ENCODE data around the gene CDC14B. TPM values are rescaled to one million over a fixed set of nuclear protein-coding genes. Genes with fewer than 3 reads are reported as not detected.

The CDC14B gene
- total and polyA plus RNA-seq, 2 of the 4 experiments (the other 2 are of a cell fraction): 9.7 to 26.3 TPM

DNA sequence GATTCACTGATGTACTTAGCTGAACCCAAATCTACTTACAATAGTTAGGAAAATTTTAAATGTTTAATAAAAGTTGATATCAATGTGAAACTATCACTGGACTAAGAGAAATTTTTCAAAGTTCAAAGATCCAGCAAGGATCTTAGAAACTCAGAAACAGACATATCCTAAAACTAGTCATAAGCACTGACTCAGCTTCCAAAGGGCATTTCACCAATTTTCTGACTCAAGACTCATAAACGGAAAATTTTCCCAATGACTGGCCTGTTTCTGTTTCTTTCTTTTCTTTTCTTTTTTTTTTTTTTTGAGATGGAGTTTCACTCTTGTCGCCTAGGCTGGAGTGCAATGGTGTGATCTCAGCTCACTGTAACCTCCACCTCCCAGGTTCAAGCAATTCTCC is 66.6 kb downstream of the CDC14B start:
- POLR2A ChIA-PET (ENCODE audit: unreplicated experiment): interaction anchor here (0.6 kb wide), 1 partner anchor 17 kb away, joined by 3 read pairs; no protein-coding TSS in a partner anchor
- WGBS, 2 experiments (ENCODE audit: extremely low coverage in 2 of 2, insufficient read length in 1 of 2): no CpG with 5 or more reads among the region's 2 CpGs
- Histone ChIP-seq H2BK20ac (ENCODE audit: low read depth, low read length) (no peak overlapping the region), H3K27ac (ENCODE audit: insufficient read depth, low read length) (no peak overlapping the region), H3K14ac (replicated peaks; ENCODE audit: low read depth, low read length) (peak overlapping the region; percentile 83; the same call in 1 of the 2 replicates), H3K4me1 (ENCODE audit: control insufficient read depth, insufficient read depth, low read length) (peaks cover 18% of the 10 kb centered on the region), H3K9me3 (ENCODE audit: control insufficient read depth, insufficient read depth, low read length) (no peaks in the 10 kb centered on the region), H2BK15ac (ENCODE audit: low read depth, low read length) (no peak overlapping the region), H3K79me1 (ENCODE audit: low read depth in 1 of 2, low read length in 2 of 2) (peaks cover 12 to 23% of the 10 kb centered on the region in 2 experiments), H3K18ac (ENCODE audit: low read depth, low read length) (no peak overlapping the region; the same call in 1 of the 2 replicates), H2AK9ac (replicated peaks; ENCODE audit: low read depth, low read length, poor library complexity) (no peak overlapping the region), H3K36me3 (ENCODE audit: control insufficient read depth, insufficient read depth, low read length) (peaks cover 5% of the 10 kb centered on the region), H3K4ac (ENCODE audit: low read depth, low read length) (no peak overlapping the region; the same call in 1 of the 2 replicates), H4K8ac (ENCODE audit: low read depth in 2 of 2, low read length in 2 of 2) (peak overlapping the region in 1 of 2 experiments; percentile 74; a peak in 1 of 4 replicates), H2AK5ac (ENCODE audit: low read depth, low read length) (0 out of 2 replicates have a peak overlapping the region, but pooled peaks have one; percentile 56), H3K4me2 (ENCODE audit: low read depth, low read length) (peak overlapping the region; percentile 68; the same call in 1 of the 2 replicates), H4K20me1 (ENCODE audit: insufficient read depth, low read length) (no peaks in the 10 kb centered on the region), H3K9me1 (ENCODE audit: insufficient read depth, low read length) (peaks cover 15% of the 10 kb centered on the region), H3K27me3 (ENCODE audit: control insufficient read depth, insufficient read depth, low read length) (no peaks in the 10 kb centered on the region), H4K5ac (ENCODE audit: low read depth, low read length) (no peak overlapping the region), H3K4me3 (ENCODE audit: insufficient read depth, low read depth, low read length) (no peak overlapping the region), H4K91ac (ENCODE audit: insufficient read depth, low read depth, low read length) (no peak overlapping the region), H2AFZ (replicated peaks; ENCODE audit: low read length, poor library complexity) (no peak overlapping the region), H3K9ac (ENCODE audit: low read depth, low read length) (no peak overlapping the region), H3K23ac (ENCODE audit: low read depth, low read length) (no peak overlapping the region; the same call in 1 of the 2 replicates), H3K56ac (ENCODE audit: extremely low read depth, insufficient read depth, low read length) (no peak overlapping the region; the same call in 1 of the 2 replicates), H2BK5ac (ENCODE audit: low read depth, low read length, poor library complexity, severe bottlenecking) (peak overlapping the region; percentile 92), H2BK120ac (ENCODE audit: low read depth, low read length) (peak overlapping the region; percentile 49; the same call in 1 of the 2 replicates)
- no TSS peak for BruUV-seq (replicated peaks)
- in situ Hi-C loops (cut with MboI; ENCODE audit: low sequenced_read_pairs) (no loop called here), intact Hi-C loops (cut with micrococcal nuclease) (no loop called here), dilution Hi-C loops (cut with HindIII; ENCODE audit: low sequenced_read_pairs, unreplicated experiment) (no loop called here)
- peak; percentile 55 for ATAC-seq (ENCODE audit: low read depth)
- TF ChIP-seq, protein P1, sequence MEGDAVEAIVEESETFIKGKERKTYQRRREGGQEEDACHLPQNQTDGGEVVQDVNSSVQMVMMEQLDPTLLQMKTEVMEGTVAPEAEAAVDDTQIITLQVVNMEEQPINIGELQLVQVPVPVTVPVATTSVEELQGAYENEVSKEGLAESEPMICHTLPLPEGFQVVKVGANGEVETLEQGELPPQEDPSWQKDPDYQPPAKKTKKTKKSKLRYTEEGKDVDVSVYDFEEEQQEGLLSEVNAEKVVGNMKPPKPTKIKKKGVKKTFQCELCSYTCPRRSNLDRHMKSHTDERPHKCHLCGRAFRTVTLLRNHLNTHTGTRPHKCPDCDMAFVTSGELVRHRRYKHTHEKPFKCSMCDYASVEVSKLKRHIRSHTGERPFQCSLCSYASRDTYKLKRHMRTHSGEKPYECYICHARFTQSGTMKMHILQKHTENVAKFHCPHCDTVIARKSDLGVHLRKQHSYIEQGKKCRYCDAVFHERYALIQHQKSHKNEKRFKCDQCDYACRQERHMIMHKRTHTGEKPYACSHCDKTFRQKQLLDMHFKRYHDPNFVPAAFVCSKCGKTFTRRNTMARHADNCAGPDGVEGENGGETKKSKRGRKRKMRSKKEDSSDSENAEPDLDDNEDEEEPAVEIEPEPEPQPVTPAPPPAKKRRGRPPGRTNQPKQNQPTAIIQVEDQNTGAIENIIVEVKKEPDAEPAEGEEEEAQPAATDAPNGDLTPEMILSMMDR (conservative IDR thresholded peaks at IDR 0.05; ENCODE audit: low read depth, low read length): no peak
- TF ChIP-seq RAD21 (IDR thresholded peaks at IDR 0.05; ENCODE audit: low read length): no peak
- TF ChIP-seq CHD1 (IDR thresholded peaks at IDR 0.05; ENCODE audit: low read depth, low read length): no peak
- TF ChIP-seq FOS (IDR thresholded peaks at IDR 0.05; ENCODE audit: low read depth, low read length): peak; percentile 50; the same call in 1 of the 2 replicates
- TF ChIP-seq SMC3 (IDR thresholded peaks at IDR 0.05; ENCODE audit: low read depth, low read length): no peak
- no peak for TF ChIP-seq POLR2A (IDR thresholded peaks at IDR 0.05; ENCODE audit: low read depth, low read length)
- peak; percentile 43; the same call in 1 of the 2 replicates for TF ChIP-seq NFE2L2 (IDR thresholded peaks at IDR 0.05; ENCODE audit: low read depth, low read length)
- 0 out of 2 replicates have a peak, but pooled peaks have one; percentile 12 for TF ChIP-seq CEBPB (IDR thresholded peaks at IDR 0.05; ENCODE audit: low read depth, low read length)
- no peak for TF ChIP-seq BHLHE40 (IDR thresholded peaks at IDR 0.05; ENCODE audit: low read depth, low read length)
- TF ChIP-seq, protein P2, sequence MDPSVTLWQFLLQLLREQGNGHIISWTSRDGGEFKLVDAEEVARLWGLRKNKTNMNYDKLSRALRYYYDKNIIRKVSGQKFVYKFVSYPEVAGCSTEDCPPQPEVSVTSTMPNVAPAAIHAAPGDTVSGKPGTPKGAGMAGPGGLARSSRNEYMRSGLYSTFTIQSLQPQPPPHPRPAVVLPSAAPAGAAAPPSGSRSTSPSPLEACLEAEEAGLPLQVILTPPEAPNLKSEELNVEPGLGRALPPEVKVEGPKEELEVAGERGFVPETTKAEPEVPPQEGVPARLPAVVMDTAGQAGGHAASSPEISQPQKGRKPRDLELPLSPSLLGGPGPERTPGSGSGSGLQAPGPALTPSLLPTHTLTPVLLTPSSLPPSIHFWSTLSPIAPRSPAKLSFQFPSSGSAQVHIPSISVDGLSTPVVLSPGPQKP (IDR thresholded peaks at IDR 0.05; ENCODE audit: borderline replicate concordance, low read depth, low read length): no peak
- CTCF ChIA-PET: no interaction called here
- DNase-seq: peak; percentile 88

Data from IMR-90 (cell line).